Kidney (tissue), 14 donors: ENCODE measurements around the gene MYOZ1. TPM values are rescaled to one million over a fixed set of nuclear protein-coding genes. Genes with fewer than 3 reads are reported as not detected.

Experiments
- DNase-seq, 5 donors: peaks; one replicate each; pipeline ENCODE4 v3.0.0-alpha.2; 2013 to 2020
- FAIRE-seq: peaks from 2 replicates; lab custom pipeline; 2012; peaks lifted over from hg19 to GRCh38; lab: Jason Lieb, UNC
- H3K27ac ChIP-seq, 2 donors: one replicate each; pipeline ENCODE4 v1.7.0; 2013; ENCODE audit warnings: low read depth in 2 of 2, low read length in 2 of 2, inconsistent platforms in 1 of 2
- H3K27me3 ChIP-seq: one replicate; pipeline ENCODE4 v1.7.1; 2013; ENCODE audit warnings: low read length, inconsistent platforms; ENCODE audit not compliant: control insufficient read depth, insufficient read depth
- H3K36me3 ChIP-seq, 3 donors: one replicate each; pipeline versions ENCODE4 v1.7.0 to v1.7.1; 2013; ENCODE audit warnings: low read length in 3 of 3, control low read depth in 1 of 3, inconsistent platforms in 1 of 3; ENCODE audit not compliant: insufficient read depth in 3 of 3, control insufficient read depth in 2 of 3
- H3K4me1 ChIP-seq, 3 donors: one replicate each; pipeline versions ENCODE4 v1.7.0 to v1.7.1; 2013; ENCODE audit warnings: low read length in 3 of 3, inconsistent platforms in 1 of 3, low read depth in 1 of 3; ENCODE audit not compliant: control insufficient read depth in 2 of 3, insufficient read depth in 2 of 3
- H3K4me3 ChIP-seq, 3 donors: one replicate each; pipeline versions ENCODE4 v1.7.0 to v1.8.1; 2013; ENCODE audit warnings: low read length in 3 of 3, control low read depth in 1 of 3, inconsistent platforms in 1 of 3
- H3K9ac ChIP-seq, 3 donors: one replicate each; pipeline versions ENCODE4 v1.7.0 to v1.7.1; 2013; ENCODE audit warnings: low read length in 3 of 3, control low read depth in 1 of 3, inconsistent platforms in 1 of 3
- H3K9me3 ChIP-seq, 3 donors: one replicate each; pipeline versions ENCODE4 v1.7.0 to v1.7.1; 2013; ENCODE audit warnings: low read length in 3 of 3, control low read depth in 1 of 3, inconsistent platforms in 1 of 3; ENCODE audit not compliant: control insufficient read depth in 2 of 3, insufficient read depth in 1 of 3
- intact Hi-C: fragments of 100-400 bp; cut with DNase I; formaldehyde crosslinking; loops from one replicate; pipeline ENCODE4 v1.11.1; 2022
- polyA plus RNA-seq: library from polyadenylated mRNA; stranded (reverse); fragments of 350-450 nt; fragmentation: Illumina TruSeq; extraction: RNeasy Lipid Tissue Mini Kit (QIAGEN cat#74804); gene quantifications from one replicate; pipeline ENCODE4 v1.2.3, GENCODE V29; 2014; ENCODE audit warnings: low read depth, low replicate concordance; ENCODE audit not compliant: insufficient read depth
- total RNA-seq: library from RNA; stranded (reverse); fragmentation: NEBNext Ultra II Directional; extraction: Animal tissue kit (Norgen Biotek cat#: 25700); gene quantifications from one replicate; pipeline ENCODE4 v1.2.1, GENCODE V29; 2021
- TF ChIP-seq, protein P1 (sequence below): IDR thresholded peaks from 3 replicates; pipeline ENCODE4 v1.5.1; 2012; ENCODE audit warnings: mild to moderate bottlenecking, moderate library complexity, borderline replicate concordance; ENCODE audit not compliant: insufficient read depth; ENCODE audit errors: extremely low read depth
- donor health status: control.
- donor health status: control.
- donor health status: control.
- donor health status: control.
- donor health status: control.
- donor health status: DM: yes; HTN: yes; CAD: no.
- donor health status: Normal renal cell carcinoma (clear cell type).

The MYOZ1 gene
- total and polyA plus RNA-seq, 2 donors from 2014 or later, result 3.5 to 9.2 TPM

DNA sequence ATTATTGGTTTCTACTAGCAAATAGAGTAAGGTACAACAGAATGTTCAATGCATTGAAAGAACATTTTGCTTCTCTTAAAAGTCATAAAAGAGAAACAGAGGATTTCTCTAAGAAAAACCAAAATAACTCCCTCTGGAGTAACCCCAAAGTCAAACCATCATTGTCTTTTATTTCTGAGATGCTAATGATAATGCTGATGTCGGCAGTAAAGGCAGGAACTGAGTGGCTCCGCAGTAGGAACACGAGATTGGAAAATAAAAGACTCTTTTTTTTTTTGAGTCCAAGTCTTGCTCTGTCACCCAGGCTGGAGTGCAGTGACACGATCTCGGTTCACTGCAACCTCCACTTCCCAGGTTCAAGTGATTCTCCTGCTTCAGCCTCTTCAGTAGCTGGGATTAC is 47.5 kb downstream of the MYOZ1 start:
- Histone ChIP-seq H3K9me3 (no peaks in the 10 kb centered on the region), H3K4me3 (no peak overlapping the region), H3K36me3 (no peaks in the 10 kb centered on the region), H3K4me1 (peaks cover 2 to 16% (median 13%) of the 10 kb centered on the region in 3 donors), H3K27ac (no peak overlapping the region), H3K27me3 (no peaks in the 10 kb centered on the region), H3K9ac (no peak overlapping the region)
- DNase-seq, result no peak
- intact Hi-C loops, result no loop called here
- FAIRE-seq, result no peak
- TF ChIP-seq, protein P1, sequence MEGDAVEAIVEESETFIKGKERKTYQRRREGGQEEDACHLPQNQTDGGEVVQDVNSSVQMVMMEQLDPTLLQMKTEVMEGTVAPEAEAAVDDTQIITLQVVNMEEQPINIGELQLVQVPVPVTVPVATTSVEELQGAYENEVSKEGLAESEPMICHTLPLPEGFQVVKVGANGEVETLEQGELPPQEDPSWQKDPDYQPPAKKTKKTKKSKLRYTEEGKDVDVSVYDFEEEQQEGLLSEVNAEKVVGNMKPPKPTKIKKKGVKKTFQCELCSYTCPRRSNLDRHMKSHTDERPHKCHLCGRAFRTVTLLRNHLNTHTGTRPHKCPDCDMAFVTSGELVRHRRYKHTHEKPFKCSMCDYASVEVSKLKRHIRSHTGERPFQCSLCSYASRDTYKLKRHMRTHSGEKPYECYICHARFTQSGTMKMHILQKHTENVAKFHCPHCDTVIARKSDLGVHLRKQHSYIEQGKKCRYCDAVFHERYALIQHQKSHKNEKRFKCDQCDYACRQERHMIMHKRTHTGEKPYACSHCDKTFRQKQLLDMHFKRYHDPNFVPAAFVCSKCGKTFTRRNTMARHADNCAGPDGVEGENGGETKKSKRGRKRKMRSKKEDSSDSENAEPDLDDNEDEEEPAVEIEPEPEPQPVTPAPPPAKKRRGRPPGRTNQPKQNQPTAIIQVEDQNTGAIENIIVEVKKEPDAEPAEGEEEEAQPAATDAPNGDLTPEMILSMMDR, result no peak

DNA sequence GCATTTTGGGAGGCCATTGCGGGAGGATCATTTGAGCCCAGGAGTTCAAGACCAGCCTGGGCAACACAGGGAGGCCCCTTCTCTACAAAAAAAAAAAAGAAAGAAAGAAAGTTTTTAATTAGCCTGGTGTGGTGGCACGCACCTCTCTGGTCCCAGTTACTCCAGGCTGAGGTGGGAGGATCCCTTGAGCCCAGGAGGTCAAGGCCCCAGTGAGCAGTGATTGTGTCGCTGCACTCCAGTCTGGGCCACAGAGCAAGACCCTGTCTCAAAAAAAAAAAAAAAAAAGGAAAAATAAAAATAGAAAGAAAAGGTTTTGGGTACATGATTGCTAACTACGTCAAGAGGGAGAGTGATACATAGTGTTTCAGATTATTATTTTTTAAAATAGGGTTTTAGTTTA is 48.2 kb downstream of the MYOZ1 start:
- FAIRE-seq, result no peak
- intact Hi-C loops, result no loop called here

DNA sequence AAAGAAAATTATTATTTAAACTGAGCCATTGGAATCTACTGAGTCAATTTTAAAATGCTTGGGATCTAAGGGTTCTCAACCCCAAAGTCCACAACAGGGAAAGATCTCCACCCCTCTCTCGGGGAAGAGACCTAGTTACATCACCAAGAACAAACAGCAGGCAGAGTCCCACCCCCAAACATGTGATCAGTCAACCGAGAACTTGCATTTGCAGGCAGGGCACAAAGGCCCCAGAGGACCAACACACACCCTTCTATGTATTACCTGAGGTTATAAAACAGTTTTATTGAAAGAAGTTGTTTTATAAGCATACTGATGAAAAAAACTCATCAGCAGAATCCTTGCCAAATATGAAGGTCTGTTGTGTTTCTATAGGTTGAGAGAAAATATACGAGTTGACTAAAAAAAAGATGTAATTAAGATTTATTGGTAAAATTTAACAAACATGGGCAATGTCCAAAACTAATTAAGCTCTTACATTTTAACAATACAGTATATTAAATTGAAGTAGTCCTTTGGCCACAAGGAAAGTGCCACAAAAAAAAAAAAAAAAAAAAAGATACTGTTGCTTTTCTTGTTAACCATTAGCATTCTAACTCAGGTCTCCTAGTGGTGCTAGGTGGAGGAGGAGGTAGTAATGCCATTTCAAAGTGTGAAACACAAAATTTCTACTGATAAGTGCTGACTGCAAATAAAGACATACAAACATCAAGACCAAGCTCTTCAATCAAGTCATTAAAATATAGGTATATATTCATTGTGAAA is 49.2 kb downstream of the MYOZ1 start:
- Histone ChIP-seq H3K9me3 (no peaks in the 10 kb centered on the region), H3K36me3 (no peaks in the 10 kb centered on the region), H3K9ac (peak overlapping the region in 1 of 3 donors; percentile 68), H3K27me3 (no peaks in the 10 kb centered on the region), H3K4me3 (peak overlapping the region in 1 of 3 donors; percentile 53), H3K4me1 (peaks cover 2 to 16% (median 13%) of the 10 kb centered on the region in 3 donors), H3K27ac (peak overlapping the region; percentile 52 to 74)
- TF ChIP-seq, protein P1, result no peak
- intact Hi-C loops, result no loop called here
- FAIRE-seq (peak; percentile 52), DNase-seq (peak; percentile 73 to 95 (median 84))

More for the DNA sequence above, 48.2 kb downstream of the MYOZ1 start:
- Histone ChIP-seq H3K27me3 (no peaks in the 10 kb centered on the region), H3K4me1 (peaks cover 2 to 16% (median 13%) of the 10 kb centered on the region in 3 donors), H3K9ac (no peak overlapping the region), H3K9me3 (no peaks in the 10 kb centered on the region), H3K36me3 (no peaks in the 10 kb centered on the region), H3K4me3 (no peak overlapping the region), H3K27ac (no peak overlapping the region)
- TF ChIP-seq, protein P1, result no peak
- DNase-seq, result no peak
